WI38 (cell line): ENCODE results near the gene RIC1.

Experiments used
- H3K4me3 ChIP-seq: 2 replicates; pipeline ENCODE4 v1.5.1; 2011; ENCODE audit warnings: low read depth, mild to moderate bottlenecking, control low read depth, low read length
- CTCF ChIP-seq: IDR thresholded peaks from 2 replicates; pipeline ENCODE4 v1.5.1; 2012; ENCODE audit warnings: low read depth, mild to moderate bottlenecking, control low read depth, low read length

Gene RIC1

GRCh38 chr9:5696884-5697283 is 68.0 kb downstream of the RIC1 start:
- H3K4me3 ChIP-seq = no peak overlapping the region
- TF ChIP-seq CTCF = no peak

GRCh38 chr9:5698004-5698403 is 69.1 kb downstream of the RIC1 start:
- no peak for TF ChIP-seq CTCF
- no peak overlapping the region for H3K4me3 ChIP-seq

- no peak for TF ChIP-seq CTCF
- H3K4me3 ChIP-seq = no peak overlapping the region
Measured at GRCh38 chr9:5698810-5699556, 70.1 kb downstream of the RIC1 start.

GRCh38 chr9:5708414-5708813 is 79.5 kb downstream of the RIC1 start:
- no peak overlapping the region for H3K4me3 ChIP-seq
- TF ChIP-seq CTCF = no peak

GRCh38 chr9:5712651-5713390 is 83.9 kb downstream of the RIC1 start:
- no peak for TF ChIP-seq CTCF
- H3K4me3 ChIP-seq = no peak overlapping the region

GRCh38 chr9:5714501-5715401 is 85.8 kb downstream of the RIC1 start:
- H3K4me3 ChIP-seq = no peak overlapping the region
- no peak for TF ChIP-seq CTCF
